IMR-90 (cell line): ENCODE measurements around the gene TRO. TPM values are rescaled to one million over a fixed set of nuclear protein-coding genes. Genes with fewer than 3 reads are reported as not detected.
A peak's percentile ranks its signal among the peaks of the same experiment; 100 is the strongest.

Experiments
- ATAC-seq: fragments of 200-7000 bp; cut with Tn5 transposase; 2 replicates; pipeline ENCODE4 v1.9.1; 2020; ENCODE audit warnings: low read depth, mild to moderate bottlenecking, moderate library complexity
- BruUV-seq: library from RNA; stranded (reverse); fragments of 400-500 nt; replicated peaks from 2 replicates; lab custom pipeline; 2021; lab: Mats Ljungman, UMichigan
- CTCF ChIA-PET: fragments of 300-600 bp; formaldehyde crosslinking; extraction: SDS; loops from one replicate; lab custom pipeline; 2021; ENCODE audit warnings: antibody characterized with exemption; lab: Yijun Ruan, JAX
- POLR2A ChIA-PET: fragments of 300-600 bp; sonication (Branson Sonifier 250); formaldehyde crosslinking; loops from one replicate; lab custom pipeline; 2022; ENCODE audit warnings: antibody characterized with exemption; ENCODE audit not compliant: unreplicated experiment; lab: Charles Lee
- DNase-seq: peaks from one replicate; pipeline ENCODE4 v3.0.0; 2013
- H2AFZ ChIP-seq: replicated peaks from 2 replicates; pipeline ENCODE3; 2013; ENCODE audit warnings: low read length, mild to moderate bottlenecking; ENCODE audit not compliant: poor library complexity
- H2AK5ac ChIP-seq: 2 replicates; pipeline ENCODE4 v1.6.1; 2013; ENCODE audit warnings: low read depth, low read length, inconsistent platforms
- H2AK9ac ChIP-seq: replicated peaks from 2 replicates; pipeline ENCODE3; 2013; ENCODE audit warnings: mild to moderate bottlenecking, low read depth, low read length, moderate library complexity; ENCODE audit not compliant: poor library complexity
- H2BK120ac ChIP-seq: 2 replicates; pipeline ENCODE4 v1.6.1; 2013; ENCODE audit warnings: low read depth, low read length, inconsistent platforms
- H2BK15ac ChIP-seq: 3 replicates; pipeline ENCODE4 v1.6.1; 2013; ENCODE audit warnings: low read depth, low read length, inconsistent platforms
- H2BK20ac ChIP-seq: 2 replicates; pipeline ENCODE4 v1.6.1; 2013; ENCODE audit warnings: low read depth, mild to moderate bottlenecking, inconsistent platforms, low read length, moderate library complexity
- H2BK5ac ChIP-seq: 2 replicates; pipeline ENCODE4 v1.6.1; 2013; ENCODE audit warnings: mild to moderate bottlenecking, low read depth, low read length, inconsistent platforms; ENCODE audit not compliant: poor library complexity, severe bottlenecking
- H3K14ac ChIP-seq: replicated peaks from 2 replicates; pipeline ENCODE4 v1.6.1; 2013; ENCODE audit warnings: low read depth, low read length, inconsistent platforms
- H3K18ac ChIP-seq: 2 replicates; pipeline ENCODE4 v1.6.1; 2013; ENCODE audit warnings: low read depth, low read length, control low read depth
- H3K23ac ChIP-seq: 2 replicates; pipeline ENCODE4 v1.6.1; 2013; ENCODE audit warnings: low read depth, low read length, inconsistent platforms
- H3K27ac ChIP-seq: 2 replicates; pipeline ENCODE4 v1.5.1; 2013; ENCODE audit warnings: mild to moderate bottlenecking, control low read depth, low read length; ENCODE audit not compliant: insufficient read depth
- H3K27me3 ChIP-seq: 2 replicates; pipeline ENCODE4 v1.6.1; 2013; ENCODE audit warnings: low read length; ENCODE audit not compliant: control insufficient read depth, insufficient read depth
- H3K36me3 ChIP-seq: 2 replicates; pipeline ENCODE4 v1.6.1; 2013; ENCODE audit warnings: low read length, mixed read lengths; ENCODE audit not compliant: control insufficient read depth, insufficient read depth
- H3K4ac ChIP-seq: 2 replicates; pipeline ENCODE4 v1.6.1; 2013; ENCODE audit warnings: low read depth, low read length, inconsistent platforms
- H3K4me1 ChIP-seq: 2 replicates; pipeline ENCODE4 v1.6.1; 2013; ENCODE audit warnings: low read length, mixed read lengths; ENCODE audit not compliant: control insufficient read depth, insufficient read depth
- H3K4me2 ChIP-seq: 2 replicates; pipeline ENCODE4 v1.6.1; 2013; ENCODE audit warnings: low read depth, mild to moderate bottlenecking, control low read depth, low read length, moderate library complexity
- H3K4me3 ChIP-seq: 2 replicates; pipeline ENCODE4 v1.5.1; 2013; ENCODE audit warnings: low read depth, mild to moderate bottlenecking, control low read depth, low read length, moderate library complexity; ENCODE audit not compliant: insufficient read depth
- H3K56ac ChIP-seq: 2 replicates; pipeline ENCODE4 v1.6.1; 2013; ENCODE audit warnings: low read length, inconsistent platforms; ENCODE audit not compliant: insufficient read depth; ENCODE audit errors: extremely low read depth
- H3K79me1 ChIP-seq, 2 experiments: 2 replicates each; pipeline ENCODE4 v1.6.1; 2013; ENCODE audit warnings: low read length in 2 of 2, inconsistent platforms in 1 of 2, low read depth in 1 of 2
- H3K9ac ChIP-seq: 2 replicates; pipeline ENCODE4 v1.6.1; 2013; ENCODE audit warnings: low read depth, low read length, control low read depth
- H3K9me1 ChIP-seq: 2 replicates; pipeline ENCODE4 v1.6.1; 2013; ENCODE audit warnings: low read length, inconsistent platforms; ENCODE audit not compliant: insufficient read depth
- H3K9me3 ChIP-seq: 2 replicates; pipeline ENCODE4 v1.6.1; 2013; ENCODE audit warnings: low read length; ENCODE audit not compliant: control insufficient read depth, insufficient read depth
- H4K20me1 ChIP-seq: 2 replicates; pipeline ENCODE4 v1.6.1; 2013; ENCODE audit warnings: low read length, inconsistent platforms; ENCODE audit not compliant: insufficient read depth
- H4K5ac ChIP-seq: 2 replicates; pipeline ENCODE4 v1.6.1; 2013; ENCODE audit warnings: mild to moderate bottlenecking, low read depth, low read length, control low read depth
- H4K8ac ChIP-seq, 2 experiments: 2 replicates each; pipeline ENCODE4 v1.6.1; 2013; ENCODE audit warnings: low read depth in 2 of 2, low read length in 2 of 2, control low read depth in 1 of 2, inconsistent platforms in 1 of 2
- H4K91ac ChIP-seq: 2 replicates; pipeline ENCODE4 v1.6.1; 2013; ENCODE audit warnings: low read depth, low read length, inconsistent platforms; ENCODE audit not compliant: insufficient read depth
- CHD1 ChIP-seq: IDR thresholded peaks from 2 replicates; pipeline ENCODE4 v1.6.1; 2012; ENCODE audit warnings: low read depth, low read length, improper control_type of control experiment
- ELK1 ChIP-seq: fragments of 150-350 bp; IDR thresholded peaks from 2 replicates; pipeline ENCODE4 v1.6.1; 2016; ENCODE audit warnings: low read depth, mild to moderate bottlenecking, low read length, moderate library complexity, borderline replicate concordance
- FOS ChIP-seq: fragments of 150-350 bp; IDR thresholded peaks from 2 replicates; pipeline ENCODE4 v1.6.1; 2016; ENCODE audit warnings: low read depth, low read length
- MAZ ChIP-seq: IDR thresholded peaks from 2 replicates; pipeline ENCODE4 v1.6.1; 2012; ENCODE audit warnings: low read depth, mild to moderate bottlenecking, low read length, improper control_type of control experiment, moderate library complexity, borderline replicate concordance
- NFE2L2 ChIP-seq: fragments of 150-350 bp; IDR thresholded peaks from 2 replicates; pipeline ENCODE4 v1.6.1; 2016; ENCODE audit warnings: low read depth, mild to moderate bottlenecking, low read length
- POLR2A ChIP-seq: IDR thresholded peaks from 2 replicates; pipeline ENCODE4 v1.6.1; 2012; ENCODE audit warnings: mild to moderate bottlenecking, low read depth, low read length
- RCOR1 ChIP-seq: IDR thresholded peaks from 2 replicates; pipeline ENCODE4 v1.6.1; 2012; ENCODE audit warnings: mild to moderate bottlenecking, low read length, improper control_type of control experiment; ENCODE audit not compliant: insufficient replicate concordance
- WGBS, 2 experiments: methylation state at CpG; one replicate each; pipeline versions ENCODE4 v1.1.5 to v1.1.7; 2013; ENCODE audit warnings: missing lambda C conversion rate in 2 of 2; ENCODE audit not compliant: insufficient read length in 1 of 2; ENCODE audit errors: extremely low coverage in 2 of 2; 5-methylcytosine and 5-hydroxymethylcytosine counted together
- dilution Hi-C: fragments of 300-500 bp; cut with HindIII; formaldehyde crosslinking; loops from one replicate; pipeline ENCODE4 v1.14.3; 2018; ENCODE audit warnings: low sequenced_read_pairs; ENCODE audit not compliant: unreplicated experiment
- in situ Hi-C: fragments of 300-500 bp; cut with MboI; formaldehyde crosslinking; loops from 3 replicates; pipeline ENCODE4 v1.14.3; 2019; ENCODE audit warnings: low sequenced_read_pairs, inconsistent platforms, mixed read lengths
- intact Hi-C: fragments of 100-400 bp; cut with micrococcal nuclease; formaldehyde crosslinking; loops from 2 replicates; pipeline ENCODE4 v1.10.0; 2022
- polyA plus RNA-seq, 3 experiments: library from polyadenylated mRNA; depleted of rRNA; stranded (reverse); fragments of >200 nt; gene quantifications; 2 replicates each; pipeline ENCODE4 v1.2.3, GENCODE V29; 2012; ENCODE audit warnings: low replicate concordance in 1 of 3
- total RNA-seq: library from RNA; depleted of rRNA; stranded (reverse); fragments of >200 nt; gene quantifications from 2 replicates; pipeline ENCODE4 v1.2.3, GENCODE V29; 2012

TRO gene
- total and polyA plus RNA-seq, 2 of the 4 experiments (the other 2 are of a cell fraction): 35.1 to 54.2 TPM

GRCh38 chrX:54922547-54922946, 1.9 kb downstream of the TRO start:
- Histone ChIP-seq H3K9me1 (no peaks in the 10 kb centered on the region; the same call in 1 of the 2 replicates), H3K36me3 (peaks cover 15% of the 10 kb centered on the region), H2AK5ac (no peak overlapping the region), H4K8ac (no peak overlapping the region), H3K27ac (no peak overlapping the region), H3K4ac (no peak overlapping the region), H4K20me1 (no peaks in the 10 kb centered on the region; the same call in 1 of the 2 replicates), H3K4me1 (no peaks in the 10 kb centered on the region), H3K56ac (no peak overlapping the region), H3K14ac (no peak overlapping the region), H3K4me2 (no peak overlapping the region), H2BK120ac (no peak overlapping the region), H3K23ac (no peak overlapping the region), H2AK9ac (no peak overlapping the region), H3K9ac (no peak overlapping the region), H4K91ac (no peak overlapping the region), H3K79me1 (peaks cover 0 to 7% of the 10 kb centered on the region in 2 experiments; a peak in 2 of 4 replicates), H3K27me3 (no peaks in the 10 kb centered on the region), H2BK15ac (no peak overlapping the region), H3K18ac (no peak overlapping the region), H4K5ac (no peak overlapping the region), H2BK5ac (no peak overlapping the region), H3K9me3 (no peaks in the 10 kb centered on the region), H2BK20ac (no peak overlapping the region), H3K4me3 (no peak overlapping the region), H2AFZ (peak overlapping the region; percentile 8)
- no peak for DNase-seq
- BruUV-seq: no TSS peak
- CTCF ChIA-PET: no interaction called here
- no peak for TF ChIP-seq NFE2L2
- no peak for TF ChIP-seq CHD1
- TF ChIP-seq POLR2A: no peak
- TF ChIP-seq MAZ: no peak
- no peak for TF ChIP-seq FOS
- TF ChIP-seq RCOR1: no peak
- no peak for TF ChIP-seq ELK1
- no peak for ATAC-seq
- POLR2A ChIA-PET: no interaction called here
- dilution Hi-C loops (no loop called here), intact Hi-C loops (no loop called here), in situ Hi-C loops (no loop called here)
- WGBS, 2 experiments: no CpG with 5 or more reads among the region's 3 CpGs
